ENCODE measurements around the gene GABRE.

GABRE gene

GRCh38 chrX:151985955-151986354, 11.5 kb upstream of the GABRE start:
- H2AFZ ChIP-seq (ENCODE audit: low read depth, low read length): no peak overlapping the region
- no peaks in the 10 kb centered on the region for H3K36me3 ChIP-seq (ENCODE audit: control insufficient read depth in 1 of 2, insufficient read depth in 2 of 2, low read depth in 1 of 2, low read length in 2 of 2)
- no peak overlapping the region for H3K4me3 ChIP-seq (ENCODE audit: insufficient read depth in 1 of 2, low read depth in 1 of 2, low read length in 2 of 2)
- peaks cover 6% of the 10 kb centered on the region for H3K4me1 ChIP-seq (ENCODE audit: control insufficient read depth, insufficient read depth, low read depth, low read length)
- DNase-seq: peak; percentile 16
- no peak overlapping the region for H2BK15ac ChIP-seq (ENCODE audit: low read depth, poor library complexity, severe bottlenecking)
- WGBS: 68% methylated on average over 3 of the region's 3 CpGs
- H3K79me1 ChIP-seq (replicated peaks; ENCODE audit: low read length, poor library complexity, severe bottlenecking): no peaks in the 10 kb centered on the region
- H3K4me2 ChIP-seq (ENCODE audit: low read length, poor library complexity, severe bottlenecking): no peak overlapping the region
- H2BK12ac ChIP-seq (ENCODE audit: low read length in 2 of 2): no peak overlapping the region
- no peaks in the 10 kb centered on the region for H3K9me3 ChIP-seq (ENCODE audit: control insufficient read depth, low read length)
- H3K23ac ChIP-seq (ENCODE audit: low read length in 2 of 2): no peak overlapping the region
- H2AK5ac ChIP-seq (ENCODE audit: low read length, severe bottlenecking): no peak overlapping the region
- peak overlapping the region in 1 of 2 experiments; percentile 21 for H3K18ac ChIP-seq (ENCODE audit: low read depth in 1 of 2, low read length in 2 of 2)
- no peak overlapping the region for H3K27ac ChIP-seq (ENCODE audit: low read length, poor library complexity, severe bottlenecking)
- no peak overlapping the region for H4K91ac ChIP-seq (ENCODE audit: low read length)
- peaks cover 0 to 3% of the 10 kb centered on the region in 2 experiments for H3K27me3 ChIP-seq (ENCODE audit: control insufficient read depth in 1 of 2, insufficient read depth in 1 of 2, low read length in 2 of 2)
- H3K14ac ChIP-seq (ENCODE audit: low read length in 2 of 2): no peak overlapping the region
- H2BK120ac ChIP-seq (ENCODE audit: low read depth, low read length): no peak overlapping the region
- H3K9ac ChIP-seq (ENCODE audit: low read length): no peak overlapping the region
- no peak overlapping the region for H3K4ac ChIP-seq (ENCODE audit: low read depth in 1 of 2, low read length in 2 of 2)
- no peak overlapping the region for H4K8ac ChIP-seq (ENCODE audit: low read length)
- no peak overlapping the region for H2BK5ac ChIP-seq (ENCODE audit: low read depth, low read length, poor library complexity, severe bottlenecking)

- no peak overlapping the region for H3K27ac ChIP-seq (ENCODE audit: low read length, poor library complexity, severe bottlenecking)
- H3K9ac ChIP-seq (ENCODE audit: low read length): no peak overlapping the region
- H3K4ac ChIP-seq (ENCODE audit: low read depth in 1 of 2, low read length in 2 of 2): no peak overlapping the region
- no peak overlapping the region for H4K91ac ChIP-seq (ENCODE audit: low read length)
- H3K4me2 ChIP-seq (ENCODE audit: low read length, poor library complexity, severe bottlenecking): no peak overlapping the region
- H3K18ac ChIP-seq (ENCODE audit: low read depth in 1 of 2, low read length in 2 of 2): peak overlapping the region in 1 of 2 experiments; percentile 21
- H2BK15ac ChIP-seq (ENCODE audit: low read depth, poor library complexity, severe bottlenecking): no peak overlapping the region
- H2BK12ac ChIP-seq (ENCODE audit: low read length in 2 of 2): no peak overlapping the region
- no peak overlapping the region for H2BK120ac ChIP-seq (ENCODE audit: low read depth, low read length)
- no peak for DNase-seq
- H3K14ac ChIP-seq (ENCODE audit: low read length in 2 of 2): no peak overlapping the region
- no peak overlapping the region for H2AFZ ChIP-seq (ENCODE audit: low read depth, low read length)
- H4K8ac ChIP-seq (ENCODE audit: low read length): no peak overlapping the region
- no peaks in the 10 kb centered on the region for H3K79me1 ChIP-seq (replicated peaks; ENCODE audit: low read length, poor library complexity, severe bottlenecking)
- H3K23ac ChIP-seq (ENCODE audit: low read length in 2 of 2): no peak overlapping the region
- H2AK5ac ChIP-seq (ENCODE audit: low read length, severe bottlenecking): no peak overlapping the region
- no peak overlapping the region for H2BK5ac ChIP-seq (ENCODE audit: low read depth, low read length, poor library complexity, severe bottlenecking)
- H3K36me3 ChIP-seq (ENCODE audit: control insufficient read depth in 1 of 2, insufficient read depth in 2 of 2, low read depth in 1 of 2, low read length in 2 of 2): no peaks in the 10 kb centered on the region
- no peak overlapping the region for H3K4me3 ChIP-seq (ENCODE audit: insufficient read depth in 1 of 2, low read depth in 1 of 2, low read length in 2 of 2)
- peaks cover 6% of the 10 kb centered on the region for H3K4me1 ChIP-seq (ENCODE audit: control insufficient read depth, insufficient read depth, low read depth, low read length)
- H3K27me3 ChIP-seq (ENCODE audit: control insufficient read depth in 1 of 2, insufficient read depth in 1 of 2, low read length in 2 of 2): peaks cover 0 to 3% of the 10 kb centered on the region in 2 experiments
- no peaks in the 10 kb centered on the region for H3K9me3 ChIP-seq (ENCODE audit: control insufficient read depth, low read length)
- 85% methylated on average over 4 of the region's 4 CpGs for WGBS
Measured at GRCh38 chrX:151985531-151985930, 11.1 kb upstream of the GABRE start.

- 77% methylated on average over 4 of the region's 4 CpGs for WGBS
- H3K4me1 ChIP-seq (ENCODE audit: control insufficient read depth, insufficient read depth, low read depth, low read length): peaks cover 6% of the 10 kb centered on the region
- H3K18ac ChIP-seq (ENCODE audit: low read depth in 1 of 2, low read length in 2 of 2): no peak overlapping the region
- no peak overlapping the region for H2BK120ac ChIP-seq (ENCODE audit: low read depth, low read length)
- H3K23ac ChIP-seq (ENCODE audit: low read length in 2 of 2): no peak overlapping the region
- no peak overlapping the region for H3K27ac ChIP-seq (ENCODE audit: low read length, poor library complexity, severe bottlenecking)
- no peak overlapping the region for H2AK5ac ChIP-seq (ENCODE audit: low read length, severe bottlenecking)
- no peak overlapping the region for H2AFZ ChIP-seq (ENCODE audit: low read depth, low read length)
- H3K36me3 ChIP-seq (ENCODE audit: control insufficient read depth in 1 of 2, insufficient read depth in 2 of 2, low read depth in 1 of 2, low read length in 2 of 2): no peaks in the 10 kb centered on the region
- peaks cover 0 to 3% of the 10 kb centered on the region in 2 experiments for H3K27me3 ChIP-seq (ENCODE audit: control insufficient read depth in 1 of 2, insufficient read depth in 1 of 2, low read length in 2 of 2)
- H3K9me3 ChIP-seq (ENCODE audit: control insufficient read depth, low read length): no peaks in the 10 kb centered on the region
- H3K4me3 ChIP-seq (ENCODE audit: insufficient read depth in 1 of 2, low read depth in 1 of 2, low read length in 2 of 2): peak overlapping the region in 1 of 2 experiments; percentile 32
- no peak overlapping the region for H4K91ac ChIP-seq (ENCODE audit: low read length)
- no peak overlapping the region for H2BK15ac ChIP-seq (ENCODE audit: low read depth, poor library complexity, severe bottlenecking)
- H3K14ac ChIP-seq (ENCODE audit: low read length in 2 of 2): no peak overlapping the region
- DNase-seq: no peak
- H3K4me2 ChIP-seq (ENCODE audit: low read length, poor library complexity, severe bottlenecking): no peak overlapping the region
- no peaks in the 10 kb centered on the region for H3K79me1 ChIP-seq (replicated peaks; ENCODE audit: low read length, poor library complexity, severe bottlenecking)
- no peak overlapping the region for H2BK5ac ChIP-seq (ENCODE audit: low read depth, low read length, poor library complexity, severe bottlenecking)
- peak overlapping the region; percentile 53 for H3K9ac ChIP-seq (ENCODE audit: low read length)
- H3K4ac ChIP-seq (ENCODE audit: low read depth in 1 of 2, low read length in 2 of 2): no peak overlapping the region
- H4K8ac ChIP-seq (ENCODE audit: low read length): no peak overlapping the region
- no peak overlapping the region for H2BK12ac ChIP-seq (ENCODE audit: low read length in 2 of 2)
Measured at GRCh38 chrX:151984902-151985301, 10.4 kb upstream of the GABRE start.

- Histone ChIP-seq H2AK5ac (ENCODE audit: low read length, severe bottlenecking) (no peak overlapping the region), H3K9ac (ENCODE audit: low read length) (peak overlapping the region; percentile 53), H3K4me3 (ENCODE audit: insufficient read depth in 1 of 2, low read depth in 1 of 2, low read length in 2 of 2) (peak overlapping the region in 1 of 2 experiments; percentile 32), H2AFZ (ENCODE audit: low read depth, low read length) (no peak overlapping the region), H2BK12ac (ENCODE audit: low read length in 2 of 2) (no peak overlapping the region), H2BK120ac (ENCODE audit: low read depth, low read length) (no peak overlapping the region), H2BK5ac (ENCODE audit: low read depth, low read length, poor library complexity, severe bottlenecking) (no peak overlapping the region), H4K8ac (ENCODE audit: low read length) (no peak overlapping the region), H3K14ac (ENCODE audit: low read length in 2 of 2) (no peak overlapping the region), H2BK15ac (ENCODE audit: low read depth, poor library complexity, severe bottlenecking) (no peak overlapping the region), H3K4me1 (ENCODE audit: control insufficient read depth, insufficient read depth, low read depth, low read length) (peaks cover 6% of the 10 kb centered on the region), H3K79me1 (replicated peaks; ENCODE audit: low read length, poor library complexity, severe bottlenecking) (no peaks in the 10 kb centered on the region), H3K27ac (ENCODE audit: low read length, poor library complexity, severe bottlenecking) (peak overlapping the region; percentile 62), H3K4me2 (ENCODE audit: low read length, poor library complexity, severe bottlenecking) (no peak overlapping the region), H3K18ac (ENCODE audit: low read depth in 1 of 2, low read length in 2 of 2) (no peak overlapping the region), H3K9me3 (ENCODE audit: control insufficient read depth, low read length) (no peaks in the 10 kb centered on the region), H3K36me3 (ENCODE audit: control insufficient read depth in 1 of 2, insufficient read depth in 2 of 2, low read depth in 1 of 2, low read length in 2 of 2) (no peaks in the 10 kb centered on the region), H3K27me3 (ENCODE audit: control insufficient read depth in 1 of 2, insufficient read depth in 1 of 2, low read length in 2 of 2) (peaks cover 0 to 3% of the 10 kb centered on the region in 2 experiments), H3K23ac (ENCODE audit: low read length in 2 of 2) (no peak overlapping the region), H3K4ac (ENCODE audit: low read depth in 1 of 2, low read length in 2 of 2) (no peak overlapping the region), H4K91ac (ENCODE audit: low read length) (no peak overlapping the region)
- peak; percentile 66 for DNase-seq
- WGBS: 40% methylated on average over 3 of the region's 3 CpGs
Measured at GRCh38 chrX:151984328-151984727, 9.9 kb upstream of the GABRE start.
